Endothelial cell of umbilical vein (primary cell): ENCODE data around the gene XYLT1. TPM values are rescaled to one million over a fixed set of nuclear protein-coding genes. Genes with fewer than 3 reads are reported as not detected.

Experiments used
- BruUV-seq: library from RNA; stranded (reverse); fragments of 400-500 nt; replicated peaks from 2 replicates; lab custom pipeline; 2021; lab: Mats Ljungman, UMichigan
- CTCF ChIA-PET: fragments of 300-600, 350-600 bp; sonication (Branson Sonifier 250); formaldehyde crosslinking; loops from one replicate; lab custom pipeline; 2021; ENCODE audit warnings: antibody characterized with exemption, inconsistent platforms; lab: Charles Lee
- POLR2A ChIA-PET: fragments of 300-600, 350-600 bp; sonication (Branson Sonifier 250); formaldehyde crosslinking; loops from one replicate; lab custom pipeline; 2021; ENCODE audit warnings: antibody characterized with exemption, inconsistent platforms; lab: Charles Lee
- DNase-seq: peaks from one replicate; pipeline ENCODE4 v3.0.0-alpha.2; 2011; ENCODE audit warnings: low read depth, low spot score
- FAIRE-seq: peaks from 2 replicates; lab custom pipeline; 2011; peaks lifted over from hg19 to GRCh38; lab: Jason Lieb, UNC
- H2AFZ ChIP-seq: 2 replicates; pipeline ENCODE4 v1.6.0; 2012; ENCODE audit warnings: low read depth, low read length, control low read depth, inconsistent platforms
- H3K27ac ChIP-seq: 2 replicates; pipeline ENCODE4 v1.5.1; 2011; ENCODE audit warnings: low read depth, mild to moderate bottlenecking, control low read depth, low read length, moderate library complexity; ENCODE audit not compliant: insufficient read depth
- H3K27me3 ChIP-seq, 2 experiments: 2 replicates each; pipeline versions ENCODE4 v1.6.0 to v1.6.1; 2011; ENCODE audit warnings: low read length in 2 of 2, mixed read lengths in 1 of 2; ENCODE audit not compliant: control insufficient read depth in 2 of 2, insufficient read depth in 2 of 2
- H3K36me3 ChIP-seq, 2 experiments: 2 replicates in 1 of 2; 3 replicates in 1 of 2; pipeline ENCODE4 v1.5.1; 2011; ENCODE audit warnings: low read length in 2 of 2, mild to moderate bottlenecking in 1 of 2, moderate library complexity in 1 of 2; ENCODE audit not compliant: control insufficient read depth in 2 of 2, insufficient read depth in 2 of 2; ENCODE audit errors: extremely low read depth in 1 of 2
- H3K4me1 ChIP-seq: 3 replicates; pipeline ENCODE4 v1.5.1; 2011; ENCODE audit warnings: mild to moderate bottlenecking, low read length; ENCODE audit not compliant: control insufficient read depth, insufficient read depth; ENCODE audit errors: extremely low read depth
- H3K4me2 ChIP-seq: 2 replicates; pipeline ENCODE4 v1.6.1; 2011; ENCODE audit warnings: low read length, control low read depth, mixed read lengths; ENCODE audit not compliant: insufficient read depth
- H3K4me3 ChIP-seq, 3 experiments: fragments of 200-600 bp in 1 of 3; sonication (generic), shearing (Covaris generic) in 1 of 3; replicated peaks in 1 of 3; 2 replicates each; pipeline ENCODE4 v1.5.1; 2011 to 2016; ENCODE audit warnings: control low read depth in 3 of 3, low read length in 3 of 3, mild to moderate bottlenecking in 2 of 3, inconsistent platforms in 1 of 3, low read depth in 1 of 3, moderate library complexity in 1 of 3; ENCODE audit not compliant: insufficient read depth in 1 of 3
- H3K79me2 ChIP-seq: 2 replicates; pipeline ENCODE4 v1.6.0; 2012; ENCODE audit warnings: low read length, inconsistent platforms; ENCODE audit not compliant: control insufficient read depth, insufficient read depth
- H3K9ac ChIP-seq: replicated peaks from 2 replicates; pipeline ENCODE3; 2011; ENCODE audit warnings: low read length, control low read depth; ENCODE audit not compliant: insufficient read depth; ENCODE audit errors: extremely low read depth
- H3K9me1 ChIP-seq: replicated peaks from 3 replicates; pipeline ENCODE4 v1.6.0; 2011; ENCODE audit warnings: mild to moderate bottlenecking, low read length; ENCODE audit not compliant: control insufficient read depth, insufficient read depth; ENCODE audit errors: extremely low read depth
- H3K9me3 ChIP-seq: replicated peaks from 2 replicates; pipeline ENCODE4 v1.5.1; 2012; ENCODE audit warnings: low read length, inconsistent platforms; ENCODE audit not compliant: control insufficient read depth, insufficient read depth
- H4K20me1 ChIP-seq: replicated peaks from 2 replicates; pipeline ENCODE3; 2011; ENCODE audit warnings: mild to moderate bottlenecking, low read length; ENCODE audit not compliant: control insufficient read depth, insufficient read depth; ENCODE audit errors: extremely low read depth
- EZH2 ChIP-seq: IDR thresholded peaks from 2 replicates; pipeline ENCODE4 v1.6.1; 2012; ENCODE audit warnings: borderline replicate concordance, low read depth, mild to moderate bottlenecking, moderate library complexity, low read length, inconsistent platforms; ENCODE audit not compliant: severe bottlenecking
- FOS ChIP-seq: IDR thresholded peaks from 2 replicates; pipeline ENCODE4 v1.6.1; 2011; ENCODE audit warnings: mild to moderate bottlenecking, low read length, moderate library complexity, borderline replicate concordance; ENCODE audit not compliant: insufficient read depth
- GATA2 ChIP-seq: IDR thresholded peaks from 2 replicates; pipeline ENCODE4 v1.7.0; 2011; ENCODE audit warnings: low read depth, mild to moderate bottlenecking, moderate library complexity, mixed read lengths, low read length; ENCODE audit not compliant: insufficient read length, insufficient read depth
- JUN ChIP-seq: IDR thresholded peaks from 2 replicates; pipeline ENCODE4 v1.6.1; 2011; ENCODE audit warnings: borderline replicate concordance, low read depth; ENCODE audit not compliant: insufficient read length, insufficient read depth
- MYC ChIP-seq: IDR thresholded peaks from one replicate; pipeline ENCODE4 v1.6.1; 2011; ENCODE audit warnings: mild to moderate bottlenecking, low read depth, low read length
- POLR2A ChIP-seq: IDR thresholded peaks from 2 replicates; pipeline ENCODE4 v1.6.1; 2012; ENCODE audit warnings: low read depth, mild to moderate bottlenecking, control low read depth, low read length
- POLR2AphosphoS5 ChIP-seq: IDR thresholded peaks from 2 replicates; pipeline ENCODE4 v1.6.1; 2012; ENCODE audit warnings: low read depth, mild to moderate bottlenecking, control low read depth, low read length, moderate library complexity; ENCODE audit not compliant: insufficient read depth
- dilution Hi-C: fragments of 300-500 bp; cut with MboI; formaldehyde crosslinking; loops from one replicate; pipeline ENCODE4 v1.15.0; 2019; ENCODE audit warnings: low sequenced_read_pairs; ENCODE audit not compliant: extremely low pct_ligation_motif_present
- intact Hi-C: fragments of 100-400 bp; cut with micrococcal nuclease; formaldehyde crosslinking; loops from one replicate; pipeline ENCODE4 v1.10.0; 2022
- polyA plus RNA-seq, 4 experiments: library from polyadenylated mRNA; depleted of rRNA in 3 of 4; stranded (reverse) in 3 of 4; unstranded in 1 of 4; fragments of >200 nt; gene quantifications; 2 replicates each; pipeline versions ENCODE4 v1.2.1 to v1.2.3, GENCODE V29; 2011 to 2012; ENCODE audit warnings: missing spikeins in 1 of 4
- total RNA-seq: library from RNA; stranded (reverse); gene quantifications from 2 replicates; pipeline ENCODE4 v1.2.3, GENCODE V29; 2021
- TF ChIP-seq, protein P1 (sequence below): IDR thresholded peaks from 2 replicates; pipeline ENCODE4 v1.6.1; 2011; ENCODE audit not compliant: insufficient read depth, insufficient read length
- TF ChIP-seq, protein P2 (sequence below), 2 donors: IDR thresholded peaks; 1 replicate in 1 of 2; 2 replicates in 1 of 2; pipeline ENCODE4 v1.5.1; 2011; ENCODE audit warnings: low read length in 2 of 2, mild to moderate bottlenecking in 2 of 2, moderate library complexity in 2 of 2, control low read depth in 1 of 2, inconsistent platforms in 1 of 2, low read depth in 1 of 2; ENCODE audit not compliant: insufficient read depth in 1 of 2; ENCODE audit errors: extremely low read depth in 1 of 2

The XYLT1 gene
- total and polyA plus RNA-seq, 2 donors (not counting 3 experiments of a cell fraction or from before 2014, with no cell fraction given): 0.63 to 2.9 TPM

DNA sequence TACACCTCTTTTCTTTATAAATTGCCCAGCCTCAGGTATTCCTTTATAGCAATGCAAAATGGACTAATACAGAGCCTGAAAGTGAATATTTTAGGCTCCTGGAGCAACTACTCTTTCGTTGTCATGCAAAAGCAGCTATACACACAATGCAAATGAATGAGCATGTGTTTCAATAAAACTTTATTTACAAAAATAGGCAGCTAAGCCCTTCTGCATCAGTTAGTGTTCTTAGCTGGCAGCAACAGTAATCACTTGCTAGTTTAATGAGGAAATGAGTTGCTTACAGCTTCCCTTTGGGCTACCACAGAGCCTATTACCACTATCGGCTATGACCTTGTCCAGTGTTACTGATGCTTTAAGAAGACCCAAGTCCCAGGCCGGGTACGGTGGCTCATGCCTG, 402.9 kb downstream of the XYLT1 start:
- BruUV-seq: no TSS peak
- POLR2A ChIA-PET: no interaction called here
- Histone ChIP-seq H2AFZ (no peak overlapping the region), H3K4me1 (no peaks in the 10 kb centered on the region), H3K79me2 (no peaks in the 10 kb centered on the region), H3K9me1 (no peaks in the 10 kb centered on the region), H3K27me3 (no peaks in the 10 kb centered on the region), H3K4me2 (no peak overlapping the region), H3K36me3 (no peaks in the 10 kb centered on the region), H3K9ac (no peak overlapping the region), H4K20me1 (no peaks in the 10 kb centered on the region), H3K9me3 (peaks cover 4% of the 10 kb centered on the region), H3K27ac (no peak overlapping the region), H3K4me3 (no peak overlapping the region)
- intact Hi-C loops (no loop called here), dilution Hi-C loops (no loop called here)
- TF ChIP-seq GATA2 (no peak), POLR2A (no peak), POLR2AphosphoS5 (no peak), FOS (no peak), JUN (no peak), EZH2 (no peak), MYC (no peak)
- TF ChIP-seq, protein P1, sequence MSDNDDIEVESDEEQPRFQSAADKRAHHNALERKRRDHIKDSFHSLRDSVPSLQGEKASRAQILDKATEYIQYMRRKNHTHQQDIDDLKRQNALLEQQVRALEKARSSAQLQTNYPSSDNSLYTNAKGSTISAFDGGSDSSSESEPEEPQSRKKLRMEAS: no peak
- TF ChIP-seq, protein P2, sequence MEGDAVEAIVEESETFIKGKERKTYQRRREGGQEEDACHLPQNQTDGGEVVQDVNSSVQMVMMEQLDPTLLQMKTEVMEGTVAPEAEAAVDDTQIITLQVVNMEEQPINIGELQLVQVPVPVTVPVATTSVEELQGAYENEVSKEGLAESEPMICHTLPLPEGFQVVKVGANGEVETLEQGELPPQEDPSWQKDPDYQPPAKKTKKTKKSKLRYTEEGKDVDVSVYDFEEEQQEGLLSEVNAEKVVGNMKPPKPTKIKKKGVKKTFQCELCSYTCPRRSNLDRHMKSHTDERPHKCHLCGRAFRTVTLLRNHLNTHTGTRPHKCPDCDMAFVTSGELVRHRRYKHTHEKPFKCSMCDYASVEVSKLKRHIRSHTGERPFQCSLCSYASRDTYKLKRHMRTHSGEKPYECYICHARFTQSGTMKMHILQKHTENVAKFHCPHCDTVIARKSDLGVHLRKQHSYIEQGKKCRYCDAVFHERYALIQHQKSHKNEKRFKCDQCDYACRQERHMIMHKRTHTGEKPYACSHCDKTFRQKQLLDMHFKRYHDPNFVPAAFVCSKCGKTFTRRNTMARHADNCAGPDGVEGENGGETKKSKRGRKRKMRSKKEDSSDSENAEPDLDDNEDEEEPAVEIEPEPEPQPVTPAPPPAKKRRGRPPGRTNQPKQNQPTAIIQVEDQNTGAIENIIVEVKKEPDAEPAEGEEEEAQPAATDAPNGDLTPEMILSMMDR (IDR thresholded peaks at IDR 0.05; ENCODE audit: extremely low read depth in 1 of 2, insufficient read depth in 1 of 2, low read depth in 1 of 2, low read length in 2 of 2): no peak
- CTCF ChIA-PET: no interaction called here
- no peak for FAIRE-seq
- DNase-seq: no peak
